K562 (cell line): Measurements from ENCODE around the gene PTTG2. TPM values are rescaled to one million over a fixed set of nuclear protein-coding genes. Genes with fewer than 3 reads are reported as not detected.

Source experiments
- ATAC-seq: fragments of 200-7000 bp; cut with Tn5 transposase; 3 replicates; pipeline ENCODE4 v1.9.1; 2020; ENCODE audit warnings: moderate library complexity
- BruUV-seq: library from RNA; stranded (reverse); fragments of 400-500 nt; replicated peaks from 2 replicates; lab custom pipeline; 2021; lab: Mats Ljungman, UMichigan
- CTCF ChIA-PET: fragments of 300-600 bp; formaldehyde crosslinking; extraction: SDS; loops from one replicate; lab custom pipeline; 2021; ENCODE audit warnings: low intra/inter-chr PET ratio; lab: Yijun Ruan, JAX
- POLR2A ChIA-PET: fragments of 300-600, 350-650 bp; sonication (Branson Sonifier 250); formaldehyde crosslinking; extraction: SDS; loops from one replicate; lab custom pipeline; 2021; ENCODE audit warnings: antibody characterized with exemption, inconsistent platforms; lab: Yijun Ruan, JAX
- DNase-seq, 4 experiments: peaks; one replicate each; pipeline versions ENCODE4 v3.0.0 to v3.0.0-alpha.2; 2011 to 2018; ENCODE audit warnings: low spot score in 3 of 4, mixed read lengths in 3 of 4; ENCODE audit errors: extremely low read depth in 1 of 4
- FAIRE-seq: peaks from 2 replicates; lab custom pipeline; 2011; peaks lifted over from hg19 to GRCh38; lab: Jason Lieb, UNC
- H2AFZ ChIP-seq: 2 replicates; pipeline ENCODE4 v1.6.0; 2011; ENCODE audit warnings: low read depth, low read length, control low read depth, inconsistent platforms
- H3K27ac ChIP-seq: fragments of 200-600 bp; 3 replicates; pipeline ENCODE4 v1.8.0; 2011; ENCODE audit warnings: low read depth, mild to moderate bottlenecking, control low read depth, inconsistent platforms, low read length, moderate library complexity, mixed read lengths; ENCODE audit errors: extremely low read depth
- H3K27me3 ChIP-seq, 2 experiments: fragments of 300-600 bp in 1 of 2; 2 replicates in 1 of 2; 3 replicates in 1 of 2; pipeline versions ENCODE4 v1.6.0 to v1.8.0; 2011; ENCODE audit warnings: inconsistent platforms in 2 of 2, low read length in 2 of 2, mild to moderate bottlenecking in 1 of 2, mixed read lengths in 1 of 2, moderate library complexity in 1 of 2; ENCODE audit not compliant: control insufficient read depth in 2 of 2, insufficient read depth in 2 of 2
- H3K36me3 ChIP-seq: fragments of 300-600 bp; 3 replicates; pipeline ENCODE4 v1.8.0; 2011; ENCODE audit warnings: mild to moderate bottlenecking, low read length, inconsistent platforms; ENCODE audit not compliant: control insufficient read depth, insufficient read depth
- H3K4me1 ChIP-seq, 2 experiments: fragments of 200-600 bp in 1 of 2; replicated peaks in 1 of 2; 2 replicates in 1 of 2; 3 replicates in 1 of 2; pipeline versions ENCODE4 v1.5.1 to v1.8.0; 2011; ENCODE audit warnings: inconsistent platforms in 2 of 2, low read length in 2 of 2, mild to moderate bottlenecking in 1 of 2, mixed read lengths in 1 of 2, moderate library complexity in 1 of 2; ENCODE audit not compliant: control insufficient read depth in 2 of 2, insufficient read depth in 2 of 2
- H3K4me2 ChIP-seq: 2 replicates; pipeline ENCODE4 v1.6.1; 2011; ENCODE audit warnings: low read length, control low read depth, inconsistent platforms, mixed read lengths; ENCODE audit not compliant: insufficient read depth
- H3K4me3 ChIP-seq: fragments of 200-600 bp; sonication (generic), shearing (Covaris generic); 2 replicates; pipeline ENCODE4 v1.5.1; 2016; ENCODE audit warnings: control low read depth, inconsistent platforms
- H3K79me2 ChIP-seq: fragments of 200-600 bp; 3 replicates; pipeline ENCODE4 v1.8.0; 2011; ENCODE audit warnings: low read length, inconsistent platforms; ENCODE audit not compliant: control insufficient read depth, insufficient read depth
- H3K9ac ChIP-seq, 2 experiments: 2 replicates each; pipeline versions ENCODE4 v1.6.0 to v1.6.1; 2011; ENCODE audit warnings: low read depth in 2 of 2, low read length in 2 of 2, control low read depth in 1 of 2, inconsistent platforms in 1 of 2, mild to moderate bottlenecking in 1 of 2, mixed read lengths in 1 of 2; ENCODE audit not compliant: insufficient read depth in 1 of 2
- H3K9me1 ChIP-seq: one replicate; pipeline ENCODE4 v1.6.0; 2011; ENCODE audit warnings: inconsistent platforms, mild to moderate bottlenecking, low read length, moderate library complexity; ENCODE audit not compliant: control insufficient read depth, insufficient read depth
- H3K9me3 ChIP-seq: replicated peaks from 2 replicates; pipeline ENCODE4 v1.5.1; 2011; ENCODE audit warnings: low read depth, low read length, inconsistent platforms; ENCODE audit not compliant: control insufficient read depth, insufficient read depth
- H4K20me1 ChIP-seq: replicated peaks from 2 replicates; pipeline ENCODE4 v1.6.1; 2011; ENCODE audit warnings: low read length, inconsistent platforms, mixed read lengths; ENCODE audit not compliant: control insufficient read depth, insufficient read depth
- FOS ChIP-seq: IDR thresholded peaks from 3 replicates; pipeline ENCODE4 v1.6.1; 2011; ENCODE audit not compliant: insufficient read length; ENCODE audit errors: extremely low read depth
- HNRNPUL1 ChIP-seq: fragments of 200-400 bp; formaldehyde crosslinking; IDR thresholded peaks from 2 replicates; pipeline ENCODE4 v1.6.1; 2017; ENCODE audit warnings: low read length
- KDM1A ChIP-seq, 2 experiments: fragments of 450-650 bp; IDR thresholded peaks; 2 replicates each; pipeline ENCODE4 v1.6.1; 2016; ENCODE audit warnings: mild to moderate bottlenecking in 2 of 2
- RBM25 ChIP-seq: fragments of 200-400 bp; formaldehyde crosslinking; IDR thresholded peaks from 2 replicates; pipeline ENCODE4 v1.6.1; 2018; ENCODE audit warnings: low read length, low read depth, moderate library complexity; ENCODE audit not compliant: severe bottlenecking
- SAP30 ChIP-seq: fragments of 200-600 bp; sonication (generic); IDR thresholded peaks from 2 replicates; pipeline ENCODE4 v1.6.1; 2012; ENCODE audit warnings: borderline replicate concordance, low read depth, mild to moderate bottlenecking, moderate library complexity, low read length, control low read depth, inconsistent platforms; ENCODE audit not compliant: insufficient read depth, poor library complexity, severe bottlenecking
- SMARCA4 ChIP-seq: fragments of 450-650 bp; IDR thresholded peaks from 2 replicates; pipeline ENCODE4 v1.6.1; 2016
- SMARCA5 ChIP-seq: fragments of 450-650 bp; IDR thresholded peaks from 2 replicates; pipeline ENCODE4 v1.6.1; 2016
- XRCC4 ChIP-seq: IDR thresholded peaks from one replicate; pipeline ENCODE4 v1.6.1; 2011; ENCODE audit not compliant: insufficient read depth, insufficient read length; ENCODE audit errors: extremely low read depth
- WGBS: fragments of 100-300 bp; shearing (Covaris generic); methylation state at CpG from one replicate; pipeline ENCODE4 v1.1.6; 2016; ENCODE audit warnings: low coverage, mixed read lengths; ENCODE audit not compliant: insufficient coverage; ENCODE audit errors: missing lambda C conversion rate; 5-methylcytosine and 5-hydroxymethylcytosine counted together
- in situ Hi-C: fragments of 300-500 bp; cut with MboI; formaldehyde crosslinking; loops from 4 replicates; pipeline ENCODE4 v1.15.0; 2018; ENCODE audit warnings: inconsistent platforms, mixed read lengths
- intact Hi-C: fragments of 100-400 bp; cut with micrococcal nuclease; formaldehyde crosslinking; loops from 2 replicates; pipeline ENCODE4 v1.14.2; 2022
- polyA plus RNA-seq, 8 experiments: library from polyadenylated mRNA; depleted of rRNA in 4 of 8; stranded (reverse) in 5 of 8; unstranded in 3 of 8; fragments of >200 nt; fragmentation: Nextera tagmentation in 2 of 8; fragmentation: Illumina TruSeq in 1 of 8; extraction: Ambion mirVana in 2 of 8; extraction: Trizol in 1 of 8; gene quantifications; 2 replicates each; pipeline versions ENCODE4 v1.2.1 to v1.2.3, GENCODE V29; 2011 to 2014; ENCODE audit warnings: inconsistent platforms in 1 of 8, missing spikeins in 1 of 8
- total RNA-seq, 7 experiments: library from RNA; depleted of rRNA in 6 of 7; stranded (reverse); fragments of >200 nt in 6 of 7; fragmentation: Illumina TruSeq in 2 of 7; extraction: Trizol in 2 of 7; gene quantifications; 2 replicates each; pipeline versions ENCODE4 v1.2.1 to v1.2.3, GENCODE V29; 2011 to 2021; ENCODE audit warnings: low replicate concordance in 1 of 7
- TF ChIP-seq, protein P1 (sequence below): fragments of 450-650 bp; IDR thresholded peaks from 2 replicates; pipeline ENCODE4 v1.6.1; 2016; ENCODE audit warnings: antibody characterized with exemption
- TF ChIP-seq, protein P2 (sequence below): fragments of 450-650 bp; IDR thresholded peaks from 2 replicates; pipeline ENCODE4 v1.6.1; 2017; ENCODE audit warnings: antibody characterized with exemption
- TF ChIP-seq, protein P3 (sequence below): fragments of 450-650 bp; formaldehyde crosslinking; IDR thresholded peaks from 2 replicates; pipeline ENCODE4 v1.4.0; 2022; ENCODE audit warnings: missing genetic modification characterization
- TF ChIP-seq, protein P4 (sequence below), 2 experiments: IDR thresholded peaks; 2 replicates each; pipeline ENCODE4 v1.6.1; 2012; ENCODE audit warnings: improper control_type of control experiment in 2 of 2, low read depth in 2 of 2, low read length in 2 of 2, borderline replicate concordance in 1 of 2

Gene PTTG2
- total and polyA plus RNA-seq, 9 of the 15 experiments (the other 6 are each of a cell fraction or from before 2014, with no cell fraction given) = not detected

DNA sequence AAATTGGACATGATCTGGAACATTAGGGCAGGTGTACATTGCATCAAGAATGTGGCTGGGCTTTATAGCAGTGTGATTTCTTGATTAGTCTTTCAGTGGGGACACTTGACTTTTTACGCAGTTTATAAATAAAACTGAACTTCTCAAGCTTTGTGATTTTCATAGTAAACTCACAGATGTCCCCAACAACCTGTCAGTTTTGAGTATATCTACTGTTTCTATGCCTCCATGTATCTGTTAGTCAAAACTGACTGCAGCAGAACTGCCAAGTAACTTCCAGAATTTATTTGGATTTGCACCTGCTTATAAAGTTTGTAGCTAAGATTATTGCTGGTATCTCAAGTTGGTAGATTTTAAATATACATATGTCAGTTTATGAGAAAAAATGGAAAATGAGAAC lies 20.0 kb downstream of the PTTG2 start (continued):
- TF ChIP-seq SAP30 = no peak
- TF ChIP-seq, protein P1, sequence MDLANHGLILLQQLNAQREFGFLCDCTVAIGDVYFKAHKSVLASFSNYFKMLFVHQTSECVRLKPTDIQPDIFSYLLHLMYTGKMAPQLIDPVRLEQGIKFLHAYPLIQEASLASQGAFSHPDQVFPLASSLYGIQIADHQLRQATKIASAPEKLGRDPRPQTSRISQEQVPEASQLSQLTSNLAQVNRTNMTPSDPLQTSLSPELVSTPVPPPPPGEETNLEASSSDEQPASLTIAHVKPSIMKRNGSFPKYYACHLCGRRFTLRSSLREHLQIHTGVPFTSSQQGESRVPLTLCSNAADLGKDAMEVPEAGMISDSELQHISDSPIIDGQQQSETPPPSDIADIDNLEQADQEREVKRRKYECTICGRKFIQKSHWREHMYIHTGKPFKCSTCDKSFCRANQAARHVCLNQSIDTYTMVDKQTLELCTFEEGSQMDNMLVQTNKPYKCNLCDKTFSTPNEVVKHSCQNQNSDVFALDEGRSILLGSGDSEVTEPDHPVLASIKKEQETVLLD = no peak
- no peak for TF ChIP-seq RBM25
- TF ChIP-seq, protein P2, sequence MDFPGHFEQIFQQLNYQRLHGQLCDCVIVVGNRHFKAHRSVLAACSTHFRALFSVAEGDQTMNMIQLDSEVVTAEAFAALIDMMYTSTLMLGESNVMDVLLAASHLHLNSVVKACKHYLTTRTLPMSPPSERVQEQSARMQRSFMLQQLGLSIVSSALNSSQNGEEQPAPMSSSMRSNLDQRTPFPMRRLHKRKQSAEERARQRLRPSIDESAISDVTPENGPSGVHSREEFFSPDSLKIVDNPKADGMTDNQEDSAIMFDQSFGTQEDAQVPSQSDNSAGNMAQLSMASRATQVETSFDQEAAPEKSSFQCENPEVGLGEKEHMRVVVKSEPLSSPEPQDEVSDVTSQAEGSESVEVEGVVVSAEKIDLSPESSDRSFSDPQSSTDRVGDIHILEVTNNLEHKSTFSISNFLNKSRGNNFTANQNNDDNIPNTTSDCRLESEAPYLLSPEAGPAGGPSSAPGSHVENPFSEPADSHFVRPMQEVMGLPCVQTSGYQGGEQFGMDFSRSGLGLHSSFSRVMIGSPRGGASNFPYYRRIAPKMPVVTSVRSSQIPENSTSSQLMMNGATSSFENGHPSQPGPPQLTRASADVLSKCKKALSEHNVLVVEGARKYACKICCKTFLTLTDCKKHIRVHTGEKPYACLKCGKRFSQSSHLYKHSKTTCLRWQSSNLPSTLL = no peak

DNA sequence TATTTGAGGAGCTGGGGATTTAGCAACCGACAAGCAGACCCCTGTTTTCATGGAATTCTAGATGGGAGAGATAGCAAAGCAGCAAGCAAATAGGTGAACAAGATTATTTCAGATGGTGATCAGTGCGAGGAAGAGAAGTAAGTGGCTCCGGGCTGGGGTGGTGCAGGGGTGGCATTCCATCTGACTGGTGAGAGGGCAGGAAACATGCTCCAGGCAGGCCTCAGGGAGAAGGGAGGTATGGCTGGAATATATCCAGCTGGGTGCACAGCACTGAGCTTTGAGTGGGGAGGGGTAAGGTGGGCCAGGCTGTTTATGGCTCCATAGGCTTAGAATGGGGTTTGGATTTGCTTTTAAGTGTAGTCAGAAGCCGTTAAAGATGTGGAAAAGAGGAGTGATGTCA lies 21.2 kb downstream of the PTTG2 start:
- Histone ChIP-seq H3K27me3 (peaks cover 21 to 31% of the 10 kb centered on the region in 2 experiments), H3K27ac (no peak overlapping the region), H3K4me2 (no peak overlapping the region), H3K79me2 (no peaks in the 10 kb centered on the region), H3K36me3 (no peaks in the 10 kb centered on the region), H3K9ac (no peak overlapping the region), H4K20me1 (no peaks in the 10 kb centered on the region), H2AFZ (no peak overlapping the region), H3K4me3 (no peak overlapping the region), H3K9me1 (no peaks in the 10 kb centered on the region), H3K4me1 (peaks cover 0 to 10% of the 10 kb centered on the region in 2 experiments; a peak in 3 of 5 replicates)
- in situ Hi-C loops = no loop called here
- BruUV-seq = no TSS peak
- intact Hi-C loops = no loop called here
- FAIRE-seq (no peak), DNase-seq (no peak)
- ChIA-PET CTCF (no interaction called here), POLR2A (interaction anchor here (1.0 kb wide), 1 partner anchor 20 kb away, joined by 4 read pairs; no protein-coding TSS in a partner anchor)
- no peak for TF ChIP-seq HNRNPUL1
- TF ChIP-seq SMARCA4 = no peak
- no peak for TF ChIP-seq SAP30
- TF ChIP-seq, protein P3, sequence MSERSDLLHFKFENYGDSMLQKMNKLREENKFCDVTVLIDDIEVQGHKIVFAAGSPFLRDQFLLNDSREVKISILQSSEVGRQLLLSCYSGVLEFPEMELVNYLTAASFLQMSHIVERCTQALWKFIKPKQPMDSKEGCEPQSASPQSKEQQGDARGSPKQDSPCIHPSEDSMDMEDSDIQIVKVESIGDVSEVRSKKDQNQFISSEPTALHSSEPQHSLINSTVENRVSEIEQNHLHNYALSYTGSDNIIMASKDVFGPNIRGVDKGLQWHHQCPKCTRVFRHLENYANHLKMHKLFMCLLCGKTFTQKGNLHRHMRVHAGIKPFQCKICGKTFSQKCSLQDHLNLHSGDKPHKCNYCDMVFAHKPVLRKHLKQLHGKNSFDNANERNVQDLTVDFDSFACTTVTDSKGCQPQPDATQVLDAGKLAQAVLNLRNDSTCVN (CRISPR knock-in tag) = no peak
- no peak for TF ChIP-seq SMARCA5
- TF ChIP-seq XRCC4 = no peak
- TF ChIP-seq FOS = no peak
- no peak for TF ChIP-seq KDM1A (IDR thresholded peaks at IDR 0.05)
- TF ChIP-seq, protein P4, sequence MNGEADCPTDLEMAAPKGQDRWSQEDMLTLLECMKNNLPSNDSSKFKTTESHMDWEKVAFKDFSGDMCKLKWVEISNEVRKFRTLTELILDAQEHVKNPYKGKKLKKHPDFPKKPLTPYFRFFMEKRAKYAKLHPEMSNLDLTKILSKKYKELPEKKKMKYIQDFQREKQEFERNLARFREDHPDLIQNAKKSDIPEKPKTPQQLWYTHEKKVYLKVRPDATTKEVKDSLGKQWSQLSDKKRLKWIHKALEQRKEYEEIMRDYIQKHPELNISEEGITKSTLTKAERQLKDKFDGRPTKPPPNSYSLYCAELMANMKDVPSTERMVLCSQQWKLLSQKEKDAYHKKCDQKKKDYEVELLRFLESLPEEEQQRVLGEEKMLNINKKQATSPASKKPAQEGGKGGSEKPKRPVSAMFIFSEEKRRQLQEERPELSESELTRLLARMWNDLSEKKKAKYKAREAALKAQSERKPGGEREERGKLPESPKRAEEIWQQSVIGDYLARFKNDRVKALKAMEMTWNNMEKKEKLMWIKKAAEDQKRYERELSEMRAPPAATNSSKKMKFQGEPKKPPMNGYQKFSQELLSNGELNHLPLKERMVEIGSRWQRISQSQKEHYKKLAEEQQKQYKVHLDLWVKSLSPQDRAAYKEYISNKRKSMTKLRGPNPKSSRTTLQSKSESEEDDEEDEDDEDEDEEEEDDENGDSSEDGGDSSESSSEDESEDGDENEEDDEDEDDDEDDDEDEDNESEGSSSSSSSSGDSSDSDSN (IDR thresholded peaks at IDR 0.05; ENCODE audit: borderline replicate concordance in 1 of 2, low read depth in 2 of 2, low read length in 2 of 2) = no peak
- TF ChIP-seq, all 486 proteins: peak for 0
- WGBS = 4% methylated on average over 4 of the region's 4 CpGs
- no peak for ATAC-seq
- H3K9me3 ChIP-seq = no peaks in the 10 kb centered on the region
